PFSK-1 (cell line): ENCODE measurements around the gene RAMP2.

Experiments
- FOXP2 ChIP-seq: optimal IDR thresholded peaks from 2 replicates; pipeline ENCODE3; 2011; ENCODE audit warnings: borderline replicate concordance, control low read depth, inconsistent platforms; ENCODE audit not compliant: insufficient read depth; ENCODE audit errors: extremely low read length, extremely low read depth
- POLR2AphosphoS5 ChIP-seq: IDR thresholded peaks from 2 replicates; pipeline ENCODE4 v1.6.1; 2012; ENCODE audit warnings: low read depth, mild to moderate bottlenecking, control low read depth, low read length, moderate library complexity
- SIN3A ChIP-seq: IDR thresholded peaks from 2 replicates; pipeline ENCODE4 v1.6.1; 2012; ENCODE audit warnings: mild to moderate bottlenecking, low read length, moderate library complexity, borderline replicate concordance; ENCODE audit not compliant: insufficient read depth
- TAF1 ChIP-seq: IDR thresholded peaks from 2 replicates; pipeline ENCODE4 v1.6.1; 2012; ENCODE audit warnings: low read length, control low read depth, borderline replicate concordance; ENCODE audit not compliant: insufficient read depth
- TF ChIP-seq, protein P1 (sequence below), 2 experiments: IDR thresholded peaks; 2 replicates each; pipeline versions ENCODE4 v1.6.1 to v1.8.0; 2011 to 2012; ENCODE audit warnings: low read depth in 2 of 2, low read length in 2 of 2, control low read depth in 1 of 2, inconsistent platforms in 1 of 2, mild to moderate bottlenecking in 1 of 2, moderate library complexity in 1 of 2; ENCODE audit not compliant: insufficient read depth in 1 of 2

Gene RAMP2

DNA sequence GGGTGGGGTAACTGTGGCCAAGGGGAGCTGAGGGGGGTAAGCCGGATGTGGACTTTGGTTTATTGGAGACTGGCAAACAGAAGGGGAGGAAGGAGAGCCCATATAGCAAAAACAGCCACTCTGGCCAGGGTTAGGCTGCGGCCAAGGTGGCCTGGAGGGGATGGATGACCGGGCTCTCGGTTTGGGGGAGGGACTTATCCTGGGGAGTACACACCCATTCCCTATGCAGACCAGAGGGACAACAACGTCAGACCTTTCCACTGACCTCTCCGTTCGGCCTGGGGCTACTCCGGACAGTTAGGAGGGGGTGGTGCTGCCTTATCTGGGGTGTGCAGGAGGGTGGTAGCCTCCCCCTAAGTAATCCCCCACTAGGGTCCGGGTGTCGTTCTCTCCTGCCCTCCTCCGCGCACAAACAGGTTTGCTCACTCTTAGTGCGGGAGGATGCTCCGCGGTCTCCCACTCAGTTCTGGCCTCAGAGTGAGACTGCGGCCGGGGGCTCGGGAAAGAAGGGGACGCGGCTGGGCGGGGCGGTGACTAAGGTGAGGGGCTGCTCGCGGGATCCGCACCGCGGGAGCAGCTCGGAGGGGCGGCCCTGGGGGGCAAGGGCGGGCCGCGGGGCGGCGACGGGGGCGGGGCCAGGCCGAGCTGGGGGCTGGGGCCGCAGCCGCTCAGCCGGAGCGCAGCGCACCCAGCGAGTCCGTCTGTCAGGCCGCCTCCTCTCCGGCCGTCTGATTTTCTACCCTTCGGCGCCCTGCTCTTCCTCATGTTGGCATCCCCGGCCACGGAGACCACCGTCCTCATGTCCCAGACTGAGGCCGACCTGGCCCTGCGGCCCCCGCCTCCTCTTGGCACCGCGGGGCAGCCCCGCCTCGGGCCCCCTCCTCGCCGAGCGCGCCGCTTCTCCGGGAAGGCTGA, 19.2 kb downstream of the RAMP2 start, which contains the start of gene WNK4:
Gene WNK4 (plus strand): TSS at position 675 of the 915 bp plus-strand sequence. CDS start 89 bp downstream, at position 764.
- TF ChIP-seq TAF1, result no peak
- TF ChIP-seq, protein P1, sequence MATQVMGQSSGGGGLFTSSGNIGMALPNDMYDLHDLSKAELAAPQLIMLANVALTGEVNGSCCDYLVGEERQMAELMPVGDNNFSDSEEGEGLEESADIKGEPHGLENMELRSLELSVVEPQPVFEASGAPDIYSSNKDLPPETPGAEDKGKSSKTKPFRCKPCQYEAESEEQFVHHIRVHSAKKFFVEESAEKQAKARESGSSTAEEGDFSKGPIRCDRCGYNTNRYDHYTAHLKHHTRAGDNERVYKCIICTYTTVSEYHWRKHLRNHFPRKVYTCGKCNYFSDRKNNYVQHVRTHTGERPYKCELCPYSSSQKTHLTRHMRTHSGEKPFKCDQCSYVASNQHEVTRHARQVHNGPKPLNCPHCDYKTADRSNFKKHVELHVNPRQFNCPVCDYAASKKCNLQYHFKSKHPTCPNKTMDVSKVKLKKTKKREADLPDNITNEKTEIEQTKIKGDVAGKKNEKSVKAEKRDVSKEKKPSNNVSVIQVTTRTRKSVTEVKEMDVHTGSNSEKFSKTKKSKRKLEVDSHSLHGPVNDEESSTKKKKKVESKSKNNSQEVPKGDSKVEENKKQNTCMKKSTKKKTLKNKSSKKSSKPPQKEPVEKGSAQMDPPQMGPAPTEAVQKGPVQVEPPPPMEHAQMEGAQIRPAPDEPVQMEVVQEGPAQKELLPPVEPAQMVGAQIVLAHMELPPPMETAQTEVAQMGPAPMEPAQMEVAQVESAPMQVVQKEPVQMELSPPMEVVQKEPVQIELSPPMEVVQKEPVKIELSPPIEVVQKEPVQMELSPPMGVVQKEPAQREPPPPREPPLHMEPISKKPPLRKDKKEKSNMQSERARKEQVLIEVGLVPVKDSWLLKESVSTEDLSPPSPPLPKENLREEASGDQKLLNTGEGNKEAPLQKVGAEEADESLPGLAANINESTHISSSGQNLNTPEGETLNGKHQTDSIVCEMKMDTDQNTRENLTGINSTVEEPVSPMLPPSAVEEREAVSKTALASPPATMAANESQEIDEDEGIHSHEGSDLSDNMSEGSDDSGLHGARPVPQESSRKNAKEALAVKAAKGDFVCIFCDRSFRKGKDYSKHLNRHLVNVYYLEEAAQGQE (IDR thresholded peaks at IDR 0.05; ENCODE audit: insufficient read depth in 1 of 2, low read depth in 2 of 2, low read length in 2 of 2), result no peak
- TF ChIP-seq SIN3A, result no peak
- TF ChIP-seq FOXP2, result no peak
- no peak for TF ChIP-seq POLR2AphosphoS5

- TF ChIP-seq SIN3A (no peak), FOXP2 (no peak), TAF1 (no peak), POLR2AphosphoS5 (no peak)
- TF ChIP-seq, protein P1 (IDR thresholded peaks at IDR 0.05; ENCODE audit: insufficient read depth in 1 of 2, low read depth in 2 of 2, low read length in 2 of 2), result no peak
Measured at GRCh38 chr17:42780851-42781638, 20.0 kb downstream of the RAMP2 start.

DNA sequence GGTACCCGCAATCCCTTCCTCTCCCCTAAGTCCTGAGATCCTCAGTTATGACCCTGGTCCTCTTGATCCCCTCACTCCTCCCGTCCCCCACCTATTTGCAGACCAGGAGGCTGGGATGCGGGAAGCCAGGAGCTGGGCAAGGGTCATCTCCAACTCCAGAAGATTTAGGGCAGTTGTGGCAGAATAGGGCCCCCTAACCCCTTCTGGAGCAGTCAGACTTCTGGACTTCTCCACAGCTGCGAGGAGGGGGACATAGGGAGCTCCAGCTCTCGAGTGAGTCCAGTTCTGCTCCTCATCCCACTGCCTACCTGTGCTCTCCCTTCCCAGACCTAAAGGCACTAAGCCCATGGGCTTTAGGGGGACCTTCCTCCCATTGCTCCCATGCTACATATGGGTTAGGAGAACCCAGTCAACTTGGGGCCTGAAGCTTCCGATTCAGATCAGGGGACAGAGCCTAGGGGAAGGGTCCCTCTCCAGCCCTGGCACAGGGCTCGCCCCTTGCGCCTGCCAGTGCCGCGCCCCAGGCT, 20.7 kb downstream of the RAMP2 start:
- TF ChIP-seq FOXP2 (no peak), TAF1 (no peak)
- TF ChIP-seq, protein P1 (IDR thresholded peaks at IDR 0.05; ENCODE audit: insufficient read depth in 1 of 2, low read depth in 2 of 2, low read length in 2 of 2), result no peak

DNA sequence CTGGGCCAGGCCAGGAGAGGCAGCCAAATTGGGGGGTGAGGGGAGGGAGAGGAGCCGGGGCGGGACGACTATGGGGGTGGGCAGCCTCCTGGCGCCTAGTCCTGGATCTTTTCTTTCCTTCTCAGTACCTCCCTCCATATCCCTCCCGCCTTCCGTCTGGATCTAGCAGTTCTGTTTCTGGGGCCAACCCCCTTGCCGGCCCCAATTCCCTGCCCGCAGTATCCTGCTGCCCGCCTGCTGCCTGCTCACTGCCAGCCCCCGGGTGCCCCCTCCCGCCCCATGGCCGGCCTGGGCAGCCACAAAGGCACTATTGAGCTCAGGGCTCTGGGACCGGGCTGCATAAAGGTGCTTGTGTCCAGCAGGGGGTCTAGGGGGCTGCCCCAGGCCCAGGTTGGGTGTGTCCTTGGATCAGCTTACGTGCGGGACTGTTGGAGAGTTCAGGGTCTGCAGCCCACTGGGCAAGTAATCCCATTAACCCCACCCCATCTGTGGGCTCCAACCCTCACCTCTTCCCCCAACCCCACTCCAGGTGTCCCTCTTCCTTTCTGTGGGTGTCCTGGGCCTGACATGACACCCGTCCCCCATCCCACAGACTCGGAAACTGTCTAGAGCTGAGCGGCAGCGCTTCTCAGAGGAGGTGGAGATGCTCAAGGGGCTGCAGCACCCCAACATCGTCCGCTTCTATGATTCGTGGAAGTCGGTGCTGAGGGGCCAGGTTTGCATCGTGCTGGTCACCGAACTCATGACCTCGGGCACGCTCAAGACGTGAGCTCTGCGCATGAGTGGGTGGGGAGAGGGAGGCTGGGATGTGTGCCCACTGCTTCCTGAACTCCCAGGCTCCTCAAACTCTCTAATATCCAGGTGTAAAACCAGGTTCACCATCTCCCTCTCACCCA, 21.4 kb downstream of the RAMP2 start:
- TF ChIP-seq, protein P1 (IDR thresholded peaks at IDR 0.05; ENCODE audit: insufficient read depth in 1 of 2, low read depth in 2 of 2, low read length in 2 of 2), result no peak
- TF ChIP-seq TAF1, result no peak
- TF ChIP-seq FOXP2, result no peak
- TF ChIP-seq SIN3A, result no peak
- no peak for TF ChIP-seq POLR2AphosphoS5
